HT-29 (cell line): ENCODE measurements around the gene DISC1. TPM values are rescaled to one million over a fixed set of nuclear protein-coding genes. Genes with fewer than 3 reads are reported as not detected.

Experiments
- DNase-seq: peaks from one replicate; pipeline ENCODE4 v3.0.0-alpha.2; 2015; ENCODE audit warnings: low spot score
- total RNA-seq: library from RNA; depleted of rRNA; stranded (reverse); fragments of >200 nt; shearing (Covaris generic); gene quantifications from 2 replicates; pipeline ENCODE4 v1.2.3, GENCODE V29; 2014

DISC1 gene
- total RNA-seq, 1 experiment from 2014 or later, result 0.33 TPM

DNA sequence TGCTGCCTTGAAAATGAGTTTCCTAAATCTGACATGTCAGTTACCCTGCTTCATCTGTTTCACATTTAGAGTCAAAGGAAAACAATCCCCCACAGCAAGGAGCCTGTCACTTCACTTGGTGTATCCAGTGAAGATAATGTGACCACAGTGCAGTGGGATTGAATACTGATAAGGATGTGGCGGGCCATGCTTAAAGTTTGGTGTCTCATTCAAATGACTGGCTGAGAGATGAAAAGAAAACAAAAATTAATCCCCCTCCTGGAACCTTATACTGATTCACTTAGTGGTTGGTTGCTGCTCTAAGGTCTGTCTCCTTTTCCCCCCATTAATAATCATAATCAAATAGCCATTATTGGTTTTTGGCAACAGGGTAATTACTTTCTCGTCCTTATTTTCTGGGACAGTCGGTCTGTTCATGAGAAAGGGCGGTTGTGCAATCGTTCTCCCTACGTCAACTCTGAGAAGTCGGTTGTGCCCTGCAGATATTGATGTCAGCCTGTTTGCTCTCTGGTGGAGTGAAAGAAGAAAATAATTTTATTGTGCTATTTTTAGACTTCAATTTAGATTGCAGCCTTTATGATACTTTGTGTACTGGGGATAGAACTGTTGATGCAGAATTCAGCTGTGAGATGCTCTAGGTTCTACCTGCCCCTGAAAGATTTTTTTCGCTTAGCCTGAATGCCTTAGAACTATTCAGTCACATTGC lies 360.2 kb downstream of the DISC1 start:
- DNase-seq, result no peak

DNA sequence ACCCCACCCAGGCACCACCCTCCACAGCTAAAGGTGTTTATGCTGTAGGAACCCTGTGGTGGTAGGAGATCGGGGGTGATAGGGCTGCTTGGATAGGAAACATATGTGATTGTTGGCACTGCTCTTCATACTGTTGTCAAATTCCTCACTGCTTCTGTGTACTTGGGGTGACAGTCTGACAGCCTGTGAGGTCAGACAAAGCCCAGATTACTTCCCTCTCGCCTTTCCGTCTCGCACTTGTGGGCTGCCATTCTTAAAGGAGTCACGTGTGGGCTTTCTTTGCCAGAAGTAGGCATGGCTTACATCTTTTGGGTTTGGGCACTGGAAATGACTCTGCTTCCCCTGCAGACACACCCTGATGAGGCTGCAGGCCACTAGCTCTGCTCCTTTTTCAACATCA lies 363.8 kb downstream of the DISC1 start:
- DNase-seq, result no peak

DNA sequence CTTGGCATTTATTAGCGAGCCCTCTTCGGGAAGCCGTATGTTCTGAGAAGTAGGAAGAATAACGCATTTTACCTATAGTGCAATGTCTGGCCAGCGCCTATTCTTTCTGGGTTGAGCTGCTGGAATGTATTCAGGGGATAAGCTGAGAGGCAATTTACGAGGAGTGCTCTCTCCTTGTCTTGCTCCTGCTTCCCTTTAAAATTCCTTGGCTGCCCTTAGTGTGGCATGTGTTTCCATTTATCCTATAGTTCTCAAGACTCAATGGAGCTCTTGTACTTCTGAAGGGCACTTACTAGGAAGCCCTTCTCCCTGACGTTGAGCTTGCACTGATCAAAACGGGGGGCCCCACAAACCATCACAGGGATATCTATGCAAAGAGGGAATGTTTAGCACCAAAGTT lies 364.6 kb downstream of the DISC1 start:
- DNase-seq, result no peak

DNA sequence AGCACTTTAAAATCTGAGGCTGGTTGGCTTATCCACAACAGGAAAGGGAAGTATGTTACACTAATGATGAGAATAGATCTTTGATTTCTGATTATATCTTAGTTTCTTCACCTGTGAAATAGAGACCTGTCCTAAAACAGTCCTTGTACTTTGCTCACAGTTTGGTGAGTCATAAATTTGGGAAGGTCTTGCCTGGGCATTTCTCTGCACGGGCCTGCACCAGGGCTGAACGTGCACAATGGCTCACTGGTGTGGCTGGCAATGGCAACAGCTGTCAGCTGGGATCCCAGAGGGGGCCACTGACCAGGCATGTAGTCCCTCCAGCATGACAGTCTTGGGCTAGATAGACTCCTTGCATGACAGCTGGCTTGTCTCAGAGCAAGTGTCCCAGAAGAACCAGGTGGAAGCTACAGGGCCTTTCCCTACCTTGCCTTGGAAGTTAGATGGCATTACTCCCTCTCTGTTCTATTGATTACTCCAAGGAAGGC lies 367.4 kb downstream of the DISC1 start:
- DNase-seq, result no peak

DNA sequence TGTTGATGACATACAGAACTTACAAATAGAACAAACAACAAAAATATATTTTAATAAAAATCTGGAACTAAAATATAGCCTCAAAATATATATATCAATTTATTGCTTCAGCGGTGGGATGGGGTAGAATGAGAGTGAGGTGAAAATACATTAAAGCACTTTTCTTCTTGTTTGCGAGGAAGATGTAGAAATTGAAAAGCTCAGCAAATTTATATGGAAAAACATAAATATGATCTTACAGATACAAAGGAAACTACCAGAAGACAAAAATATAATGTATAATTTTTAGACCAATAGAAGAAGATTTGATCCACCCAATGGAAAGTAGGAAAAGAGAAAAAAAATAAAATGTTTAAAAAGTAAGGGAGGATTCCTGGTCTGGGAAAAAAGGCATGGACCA lies 372.2 kb downstream of the DISC1 start:
- no peak for DNase-seq

DNA sequence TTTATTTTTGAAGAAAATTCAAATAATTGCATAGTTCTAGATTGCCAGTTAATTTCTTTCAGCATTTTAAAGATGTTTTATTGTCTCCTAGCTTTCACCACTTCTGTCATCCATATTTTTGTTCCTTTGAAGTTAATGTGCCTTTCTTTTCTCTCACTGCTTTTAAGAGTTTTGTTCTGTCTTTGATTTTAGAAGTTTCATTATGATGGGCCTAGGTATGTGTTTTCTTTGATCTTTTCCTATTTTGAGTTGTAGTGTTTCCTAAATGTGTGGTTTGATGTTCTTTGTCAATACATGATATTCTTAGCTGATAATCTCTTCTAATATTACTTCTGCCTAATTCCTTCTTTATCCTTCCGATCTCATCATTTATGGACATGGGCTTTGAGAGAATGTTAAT lies 378.7 kb downstream of the DISC1 start:
- DNase-seq, result no peak

DNA sequence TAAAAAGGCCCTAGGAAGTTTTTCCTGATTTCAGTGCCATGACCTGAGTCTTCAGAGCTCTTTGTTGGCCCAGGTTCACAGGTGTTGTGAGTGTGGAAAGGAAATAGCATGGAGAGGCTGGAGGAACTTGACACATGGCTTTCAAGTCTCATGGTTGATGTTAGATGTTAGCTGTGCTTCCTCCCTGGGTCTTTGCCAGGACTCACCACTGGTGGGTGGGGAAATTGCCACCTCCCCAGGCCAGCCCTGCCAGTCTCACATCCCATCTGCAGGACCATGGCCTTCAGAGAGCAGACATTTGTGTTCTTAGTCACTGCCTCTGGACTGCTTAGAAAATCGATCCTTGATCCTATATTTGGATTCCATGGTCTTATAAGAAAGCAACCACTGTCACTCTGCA lies 383.2 kb downstream of the DISC1 start:
- peak; percentile 9 for DNase-seq

DNA sequence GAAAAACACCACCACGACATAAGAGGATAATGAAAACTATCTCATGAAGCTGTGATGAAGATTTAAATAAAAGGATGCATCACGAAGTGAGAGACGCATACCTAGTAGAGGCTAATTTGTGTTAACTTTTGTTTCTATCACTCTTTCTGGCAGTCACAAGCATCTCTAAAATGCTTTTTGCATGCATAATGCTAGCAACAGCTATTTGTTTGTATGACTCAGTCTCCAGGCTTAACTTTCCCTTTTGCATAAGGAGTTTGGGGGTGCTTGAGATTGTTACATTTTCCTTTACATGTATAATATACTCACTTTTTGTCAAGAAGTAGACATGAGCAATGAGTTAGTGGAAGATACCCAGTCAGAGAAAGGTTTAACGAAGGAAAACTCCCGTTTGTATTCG lies 385.4 kb downstream of the DISC1 start:
- no peak for DNase-seq

DNA sequence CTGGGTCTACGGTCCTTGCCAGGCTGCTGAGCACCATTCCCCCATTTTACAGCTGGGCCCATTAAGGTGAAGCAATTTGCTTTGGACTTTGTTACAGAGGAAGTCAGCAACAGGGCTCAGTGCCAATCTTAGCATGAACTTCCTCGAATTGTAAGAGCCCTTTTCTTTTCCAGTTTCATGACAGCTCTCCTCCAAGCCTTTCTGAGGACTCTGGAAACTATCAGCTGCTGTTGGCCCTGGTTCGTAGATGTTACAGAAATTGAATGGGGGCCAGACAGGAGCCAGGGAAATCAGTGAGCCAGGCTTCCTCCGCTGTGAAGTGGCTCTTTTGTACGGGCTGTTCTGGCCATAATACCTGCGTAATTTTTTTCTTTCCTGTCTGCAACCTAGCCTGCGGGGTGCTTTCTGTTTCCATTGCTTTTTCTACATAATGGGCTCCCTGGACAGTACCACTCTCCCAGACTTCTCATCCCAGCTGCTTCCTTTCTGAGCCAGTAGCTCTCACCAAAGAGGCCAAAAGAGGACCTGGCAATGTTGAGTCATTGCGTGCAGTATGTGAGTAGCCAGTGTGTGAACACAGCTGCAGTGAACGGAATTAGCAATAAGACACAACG lies 386.3 kb downstream of the DISC1 start:
- no peak for DNase-seq

DNA sequence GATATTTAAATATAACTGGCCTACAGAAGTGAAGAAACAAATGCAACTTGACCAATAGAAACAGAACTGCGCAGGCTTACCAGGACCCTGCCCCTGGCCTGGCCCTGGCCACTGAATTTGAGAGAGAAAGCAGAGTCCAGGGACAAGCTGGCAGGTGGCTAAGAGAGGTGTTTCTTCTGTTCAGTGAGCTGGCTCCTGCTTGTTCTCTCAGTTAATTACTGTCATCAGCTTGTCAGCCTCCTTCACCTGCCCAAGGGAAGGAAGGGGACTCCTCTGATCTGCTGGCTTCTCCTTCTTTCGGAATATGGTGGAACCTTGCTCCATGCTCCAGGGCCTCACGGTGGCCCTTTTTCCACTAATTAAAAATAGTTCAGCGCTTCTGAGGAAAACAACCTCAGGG lies 388.4 kb downstream of the DISC1 start:
- DNase-seq, result no peak

DNA sequence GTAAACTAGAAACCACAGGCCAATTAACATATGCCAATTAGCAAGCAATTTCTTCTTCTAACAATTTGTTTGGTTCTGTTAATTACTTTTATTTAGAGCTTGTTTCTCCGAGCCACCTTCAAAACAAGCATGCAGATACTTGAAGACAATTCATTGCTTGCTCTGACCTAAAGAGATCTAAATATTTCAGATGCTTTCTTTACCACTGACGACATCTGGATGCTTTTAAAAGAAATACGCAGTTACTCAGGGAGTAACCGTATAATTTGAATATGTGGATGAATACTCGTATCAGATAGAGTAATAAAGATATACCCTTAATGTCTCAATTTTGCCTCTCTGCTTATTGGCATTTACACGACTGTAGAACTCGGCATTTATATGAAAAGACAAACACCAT lies 390.0 kb downstream of the DISC1 start:
- DNase-seq, result no peak

DNA sequence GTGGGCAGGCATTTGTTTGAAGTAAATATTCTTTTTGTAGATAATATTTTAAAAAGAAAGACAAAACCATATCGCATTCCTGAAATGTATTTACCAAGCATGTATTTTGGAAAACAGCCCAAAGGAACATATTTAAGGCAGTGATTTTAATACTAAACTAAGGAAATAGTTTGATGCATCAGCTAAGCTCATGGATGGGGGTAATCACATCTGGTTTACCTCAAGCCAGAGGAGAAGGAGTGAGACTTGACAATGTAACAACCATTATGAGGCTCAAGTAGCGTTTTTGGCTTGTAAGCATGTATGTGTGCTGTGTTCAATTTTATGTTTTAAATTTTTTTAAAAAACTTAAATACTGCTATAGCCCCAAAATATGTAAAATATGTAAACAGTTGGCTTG lies 390.5 kb downstream of the DISC1 start:
- DNase-seq, result no peak

DNA sequence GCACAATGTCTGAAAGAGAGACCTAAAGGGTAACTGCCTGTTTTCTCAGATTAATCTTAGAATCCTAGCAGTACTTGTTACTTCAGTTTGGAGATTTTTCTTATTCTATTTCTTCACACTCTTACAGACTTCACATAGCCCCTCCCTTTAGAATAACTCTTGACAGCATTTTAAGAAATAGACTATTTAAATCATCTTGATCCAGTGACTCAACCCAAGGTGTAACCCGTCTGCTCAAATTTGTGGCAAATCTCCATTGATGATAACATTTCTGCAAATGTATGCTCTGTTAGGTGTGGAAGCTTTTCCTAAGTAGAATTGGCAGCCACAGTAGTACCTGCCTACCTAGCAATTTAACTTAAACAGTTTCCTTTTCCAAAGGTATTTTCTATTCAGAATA lies 391.2 kb downstream of the DISC1 start:
- DNase-seq, result no peak

DNA sequence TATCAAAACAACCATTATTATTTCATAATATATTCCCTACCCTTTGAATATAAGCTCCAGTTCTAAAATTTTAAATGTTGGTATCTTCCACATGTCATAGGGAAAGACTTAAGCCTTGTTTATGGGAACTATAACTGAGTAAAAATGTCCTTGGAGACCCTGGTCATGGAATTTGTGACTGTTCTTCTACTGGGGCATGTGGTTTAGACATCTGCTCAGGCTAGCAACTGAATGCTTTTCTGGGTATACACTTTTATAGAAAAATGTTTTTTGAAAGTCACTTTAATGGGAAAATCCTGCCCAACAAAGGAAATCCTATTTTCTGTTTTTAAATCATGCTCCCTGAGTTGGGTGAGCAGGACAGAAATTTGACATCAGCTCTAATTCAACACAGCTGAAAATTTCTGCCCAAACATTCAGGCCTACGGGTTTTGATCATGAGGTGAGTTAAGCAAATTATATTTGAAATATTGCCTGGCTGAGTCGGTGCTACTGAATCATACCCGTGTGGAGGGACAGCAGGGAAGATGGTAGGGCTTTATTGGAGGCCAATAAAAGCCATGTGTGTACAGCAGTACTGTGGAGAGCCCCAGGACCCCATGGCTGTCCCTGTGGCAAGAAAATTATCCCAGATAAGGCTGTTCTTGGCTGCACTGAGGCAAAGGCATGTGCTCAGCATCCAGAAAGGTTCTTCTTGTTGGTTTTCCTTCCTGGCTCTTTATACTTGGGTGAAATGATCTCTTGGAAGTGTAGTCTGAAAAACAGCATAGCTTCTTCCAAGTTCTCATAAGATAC lies 391.8 kb downstream of the DISC1 start:
- DNase-seq, result no peak

DNA sequence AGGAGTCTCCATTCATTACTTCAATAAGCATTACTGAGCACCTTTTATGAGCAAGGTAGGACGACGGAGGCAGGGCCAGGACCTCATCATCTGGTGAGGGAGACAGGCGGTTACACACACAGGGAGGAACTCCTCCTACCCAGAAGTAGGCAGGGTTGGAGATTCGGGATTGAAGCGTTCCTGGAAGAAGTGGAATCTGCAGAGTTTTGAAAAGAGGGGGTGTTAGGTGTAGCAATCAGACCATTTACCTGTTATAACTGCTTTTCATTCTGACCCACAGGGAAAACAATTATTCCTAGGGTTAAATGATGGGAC lies 392.4 kb downstream of the DISC1 start:
- DNase-seq, result no peak

DNA sequence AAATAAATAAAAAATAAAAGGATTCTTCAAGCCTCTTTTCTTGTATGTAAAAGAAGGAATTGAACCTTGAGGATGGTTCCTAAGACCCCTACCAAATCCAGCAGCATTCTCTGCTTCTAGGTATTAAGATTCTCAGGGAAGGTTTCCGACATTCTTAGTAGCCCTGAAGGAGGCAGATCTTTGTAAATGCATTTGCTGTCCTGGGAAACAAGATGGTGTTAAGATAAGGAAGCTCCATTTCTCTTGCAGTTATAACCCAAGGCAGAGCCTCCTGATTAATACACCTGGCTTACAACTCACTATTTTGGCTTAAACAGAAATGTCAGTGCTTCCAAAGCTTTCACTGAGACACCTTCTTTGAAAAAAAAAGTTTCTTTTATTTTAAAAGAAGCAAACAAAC lies 393.8 kb downstream of the DISC1 start:
- no peak for DNase-seq

DNA sequence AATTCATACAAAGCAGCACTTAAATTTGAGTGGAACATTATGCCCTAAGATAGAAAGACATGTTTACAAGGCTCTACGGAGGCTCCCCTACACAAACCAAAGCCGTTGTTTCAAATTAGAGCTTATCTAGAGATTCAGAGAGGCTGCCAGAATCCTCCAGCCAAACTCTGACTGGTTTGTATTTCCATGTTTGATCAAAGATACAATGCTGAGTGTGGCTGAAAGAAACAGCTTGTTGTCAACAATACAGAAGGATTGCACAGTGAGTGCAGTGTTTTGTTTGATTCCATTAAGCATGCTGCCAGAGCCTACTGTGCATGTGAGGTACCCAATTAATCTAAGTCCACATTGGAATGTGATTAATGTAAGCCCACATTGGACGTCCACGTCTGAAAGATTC lies 402.7 kb downstream of the DISC1 start:
- no peak for DNase-seq

DNA sequence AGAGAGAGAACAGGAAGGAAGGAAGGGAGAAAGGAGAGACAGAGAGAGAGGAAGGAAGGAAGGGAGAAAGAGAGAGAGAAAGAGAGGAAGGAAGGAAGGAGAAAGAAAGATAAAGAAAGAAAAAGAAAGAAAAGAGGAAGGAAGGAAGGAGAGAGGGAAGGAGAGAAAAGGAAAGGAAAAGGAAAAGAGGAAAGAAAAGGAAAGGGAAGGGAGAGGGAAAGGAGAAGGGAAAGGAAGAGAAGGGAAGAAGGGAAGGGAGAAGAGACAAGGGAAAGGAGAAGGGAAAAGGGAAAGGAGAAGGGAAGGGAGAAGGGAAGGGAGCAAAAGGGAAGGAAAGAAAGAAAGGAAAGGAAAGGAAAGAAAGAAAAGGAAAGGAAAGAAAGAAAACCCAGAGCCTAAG lies 404.6 kb downstream of the DISC1 start:
- no peak for DNase-seq

DNA sequence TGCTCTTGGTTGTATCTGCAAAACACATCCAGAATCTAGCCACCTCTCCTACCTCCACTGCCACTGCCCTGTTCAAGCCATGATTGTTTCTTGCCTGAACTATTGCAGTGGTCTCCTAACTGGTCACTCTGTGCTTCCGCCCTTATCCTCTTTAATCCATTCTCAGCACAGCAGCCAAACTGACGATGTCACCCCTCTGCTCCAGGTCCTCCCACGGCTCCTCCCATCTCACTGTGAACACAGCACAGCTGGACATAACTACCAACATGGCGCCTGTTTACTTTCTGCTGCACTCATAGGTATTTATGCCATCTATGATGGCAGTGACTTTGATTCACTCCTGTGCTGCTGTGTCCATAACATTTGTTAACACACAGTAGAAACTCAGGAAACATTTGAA lies 406.7 kb downstream of the DISC1 start:
- DNase-seq, result no peak

DNA sequence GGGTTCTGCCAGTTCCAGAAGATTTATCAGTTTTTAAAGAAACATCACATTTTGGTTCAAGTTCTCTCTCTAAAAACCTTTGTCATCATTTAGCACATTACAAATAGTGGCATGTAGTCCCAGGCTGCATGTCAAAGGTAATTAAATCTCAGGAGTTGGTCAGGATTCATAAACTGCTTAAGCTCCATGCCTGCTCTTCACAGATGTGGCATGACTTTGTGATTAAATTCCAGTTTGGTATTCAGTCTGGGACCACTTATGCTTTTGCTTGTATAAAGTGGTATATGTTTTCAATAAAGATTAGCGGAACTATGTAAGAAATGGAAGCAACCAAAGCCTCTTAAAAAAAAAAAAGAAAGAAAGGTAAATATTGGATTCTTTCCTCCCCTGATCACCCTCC lies 408.0 kb downstream of the DISC1 start:
- no peak for DNase-seq

DNA sequence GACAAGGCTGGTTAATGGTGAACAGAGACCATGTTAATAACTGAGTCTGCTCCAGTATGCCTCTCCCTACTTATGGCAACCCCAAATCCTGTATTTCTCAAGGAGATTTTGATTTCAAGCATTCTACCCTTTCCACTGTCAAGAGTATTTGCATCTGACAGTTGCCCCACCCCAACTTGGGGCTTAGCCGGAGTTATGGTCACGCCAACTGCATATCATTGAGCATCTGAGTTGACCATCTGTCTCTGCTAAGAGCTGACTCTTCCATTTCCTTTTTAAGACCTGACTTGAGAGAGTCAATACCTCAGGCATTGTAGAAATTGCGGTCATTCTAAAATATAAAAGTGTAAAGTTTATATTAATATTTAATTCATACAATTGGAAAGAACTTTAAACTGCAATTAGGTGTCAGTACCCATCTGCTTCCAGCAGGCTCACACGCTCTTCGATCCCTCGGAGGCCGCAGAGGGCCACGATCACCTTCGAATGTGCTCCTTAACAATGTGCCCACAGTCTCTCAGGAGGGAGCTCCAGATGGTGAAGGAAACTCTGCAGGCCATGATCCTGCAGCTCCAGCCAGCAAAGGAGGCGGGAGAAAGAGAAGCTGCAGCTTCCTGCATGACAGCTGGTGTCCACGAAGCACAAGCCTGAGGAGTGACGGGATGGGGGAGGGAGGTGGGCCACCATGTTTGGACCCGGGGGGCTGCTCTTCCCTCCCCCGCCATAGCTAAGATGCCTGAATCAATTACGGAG lies 409.8 kb downstream of the DISC1 start:
- DNase-seq, result no peak

DNA sequence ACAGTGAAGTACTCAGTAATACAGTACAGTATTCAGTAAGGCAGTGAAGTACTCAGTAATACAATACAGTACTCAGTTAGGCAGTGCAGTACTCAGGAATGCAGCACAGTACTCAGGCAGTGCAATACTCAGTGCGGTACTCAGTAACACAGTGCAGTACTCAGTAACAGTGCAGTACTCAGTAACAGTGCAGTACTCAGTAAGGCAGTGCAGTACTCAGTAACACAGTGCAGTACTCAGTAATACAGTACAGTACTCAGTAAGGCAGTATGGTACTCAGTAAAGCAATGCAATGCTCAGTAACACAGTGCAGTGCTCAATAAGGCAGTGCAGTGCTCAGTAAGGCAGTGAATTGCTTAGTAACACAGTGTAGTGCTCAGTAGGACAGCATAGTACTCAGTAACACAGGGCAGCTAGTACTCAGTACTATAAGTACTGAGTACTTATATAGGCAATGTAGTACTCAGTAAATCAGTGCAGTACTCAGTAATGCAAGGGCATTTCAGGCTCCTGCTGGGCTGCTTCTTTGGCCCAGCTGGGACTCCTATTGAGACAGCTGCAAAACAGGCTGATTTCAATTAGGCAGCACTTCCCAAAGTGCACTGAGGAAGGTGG lies 411.3 kb downstream of the DISC1 start:
- DNase-seq, result no peak
